HCT116 (cell line): ENCODE measurements around the gene CMPK1. TPM values are rescaled to one million over a fixed set of nuclear protein-coding genes. Genes with fewer than 3 reads are reported as not detected.

Experiments
- ATAC-seq: fragments of 200-7000 bp; cut with Tn5 transposase; 2 replicates; pipeline ENCODE4 v1.9.1; 2020; ENCODE audit warnings: mild to moderate bottlenecking, moderate library complexity
- BruUV-seq: library from RNA; stranded (reverse); fragments of 400-500 nt; replicated peaks from 2 replicates; lab custom pipeline; 2021; lab: Mats Ljungman, UMichigan
- CTCF ChIA-PET: fragments of 300-600 bp; sonication (Branson Sonifier 250); formaldehyde crosslinking; loops from one replicate; lab custom pipeline; 2021; ENCODE audit warnings: antibody characterized with exemption; lab: Charles Lee
- POLR2A ChIA-PET: fragments of 300-600, 350-600 bp; sonication (Branson Sonifier 250); formaldehyde crosslinking; loops from one replicate; lab custom pipeline; 2021; ENCODE audit warnings: antibody characterized with exemption; lab: Charles Lee
- RAD21 ChIA-PET, 2 experiments: fragments of 300-600 bp; sonication (Branson Sonifier 250); formaldehyde crosslinking; loops; one replicate each; lab custom pipeline; 2023; ENCODE audit warnings: low total read pairs in 2 of 2; ENCODE audit not compliant: uncharacterized antibody in 2 of 2, unreplicated experiment in 2 of 2, low non-redundant PET in 1 of 2; lab: Charles Lee
- DNase-seq: peaks from one replicate; pipeline ENCODE4 v3.0.0-alpha.2; 2010; ENCODE audit warnings: low read depth, low spot score
- H2AFZ ChIP-seq: fragments of 200-600 bp; shearing (Covaris generic), sonication (generic); 2 replicates; pipeline ENCODE4 v1.6.1; 2017; ENCODE audit warnings: low read depth, mixed run types, mixed read lengths, antibody characterized with exemption, low read length; ENCODE audit not compliant: poor library complexity, severe bottlenecking
- H3K27ac ChIP-seq: 2 replicates; pipeline ENCODE4 v1.5.1; 2012; ENCODE audit warnings: low read depth, low read length
- H3K27me3 ChIP-seq: fragments of 200-600 bp; sonication (generic); 2 replicates; pipeline ENCODE4 v1.6.1; 2016; ENCODE audit warnings: mixed run types, low read length, mixed read lengths; ENCODE audit not compliant: insufficient read depth
- H3K36me3 ChIP-seq, 2 experiments: fragments of 200-500 bp in 1 of 2; fragments of 200-600 bp in 1 of 2; sonication (Bioruptor generic) in 1 of 2; sonication (generic) in 1 of 2; 2 replicates each; pipeline versions ENCODE4 v1.5.1 to v1.6.1; 2014 to 2016; ENCODE audit warnings: low read length in 2 of 2, inconsistent platforms in 1 of 2, mixed read lengths in 1 of 2, mixed run types in 1 of 2; ENCODE audit not compliant: insufficient read depth in 2 of 2, control insufficient read depth in 1 of 2
- H3K4me1 ChIP-seq, 2 experiments: fragments of 200-600 bp in 1 of 2; sonication (generic) in 1 of 2; 2 replicates each; pipeline versions ENCODE4 v1.5.1 to v1.6.1; 2012 to 2017; ENCODE audit warnings: low read length in 2 of 2, inconsistent platforms in 1 of 2, mild to moderate bottlenecking in 1 of 2, mixed read lengths in 1 of 2, mixed run types in 1 of 2, moderate library complexity in 1 of 2; ENCODE audit not compliant: insufficient read depth in 2 of 2, control insufficient read depth in 1 of 2
- H3K4me2 ChIP-seq: fragments of 200-600 bp; sonication (generic); 2 replicates; pipeline ENCODE4 v1.6.1; 2017; ENCODE audit warnings: mixed run types, low read length, mixed read lengths
- H3K4me3 ChIP-seq, 2 experiments: fragments of 200-600 bp in 1 of 2; sonication (generic) in 1 of 2; replicated peaks in 1 of 2; 2 replicates each; pipeline ENCODE4 v1.5.1; 2011 to 2016; ENCODE audit warnings: low read length in 2 of 2, control low read depth in 1 of 2, low read depth in 1 of 2, mild to moderate bottlenecking in 1 of 2, mixed read lengths in 1 of 2, mixed run types in 1 of 2
- H3K79me2 ChIP-seq: fragments of 200-600 bp; sonication (generic); 2 replicates; pipeline ENCODE4 v1.6.1; 2017; ENCODE audit warnings: mild to moderate bottlenecking, mixed run types, low read length, moderate library complexity, mixed read lengths; ENCODE audit not compliant: insufficient read depth
- H3K9ac ChIP-seq: fragments of 200-600 bp; sonication (generic); 2 replicates; pipeline ENCODE4 v1.6.1; 2016; ENCODE audit warnings: low read length, mixed read lengths
- H3K9me2 ChIP-seq: fragments of 200-600 bp; sonication (generic), shearing (Covaris generic); 2 replicates; pipeline ENCODE4 v1.6.1; 2017; ENCODE audit warnings: mixed run types, mild to moderate bottlenecking, moderate library complexity; ENCODE audit not compliant: insufficient read depth
- H3K9me3 ChIP-seq, 2 experiments: fragments of 200-500 bp in 1 of 2; fragments of 200-600 bp in 1 of 2; sonication (Bioruptor generic) in 1 of 2; sonication (generic) in 1 of 2; 2 replicates each; pipeline ENCODE4 v1.6.1; 2014 to 2017; ENCODE audit warnings: low read length in 2 of 2, mixed read lengths in 2 of 2, inconsistent platforms in 1 of 2, low read depth in 1 of 2, mild to moderate bottlenecking in 1 of 2, mixed run types in 1 of 2, moderate library complexity in 1 of 2; ENCODE audit not compliant: control insufficient read depth in 1 of 2, insufficient read depth in 1 of 2
- H4K20me1 ChIP-seq: fragments of 200-600 bp; sonication (generic), shearing (Covaris generic); 2 replicates; pipeline ENCODE4 v1.6.1; 2017; ENCODE audit warnings: mixed run types, mild to moderate bottlenecking, moderate library complexity; ENCODE audit not compliant: insufficient read depth
- CEBPB ChIP-seq: IDR thresholded peaks from 2 replicates; pipeline ENCODE4 v1.6.1; 2012; ENCODE audit warnings: low read depth
- EGR1 ChIP-seq: IDR thresholded peaks from 2 replicates; pipeline ENCODE4 v1.6.1; 2012; ENCODE audit warnings: low read depth
- ELF1 ChIP-seq: IDR thresholded peaks from 2 replicates; pipeline ENCODE4 v1.6.1; 2012; ENCODE audit warnings: low read depth, borderline replicate concordance
- EZH2 ChIP-seq: fragments of 200-600 bp; sonication (generic); IDR thresholded peaks from 2 replicates; pipeline ENCODE4 v1.6.1; 2017; ENCODE audit warnings: antibody characterized with exemption, mixed run types
- JUND ChIP-seq: IDR thresholded peaks from 2 replicates; pipeline ENCODE4 v1.6.1; 2012
- POLR2A ChIP-seq: IDR thresholded peaks from 2 replicates; pipeline ENCODE4 v1.7.0; 2011; ENCODE audit warnings: borderline replicate concordance; ENCODE audit not compliant: insufficient read depth, insufficient read length; ENCODE audit errors: extremely low read depth
- POLR2AphosphoS5 ChIP-seq: IDR thresholded peaks from 2 replicates; pipeline ENCODE4 v1.6.1; 2011; ENCODE audit warnings: mild to moderate bottlenecking, low read depth, low read length, moderate library complexity
- SIN3A ChIP-seq: IDR thresholded peaks from 2 replicates; pipeline ENCODE4 v1.6.1; 2012; ENCODE audit warnings: low read depth
- SP1 ChIP-seq: IDR thresholded peaks from 2 replicates; pipeline ENCODE4 v1.6.1; 2012; ENCODE audit warnings: low read depth
- SRF ChIP-seq: IDR thresholded peaks from 2 replicates; pipeline ENCODE4 v1.6.1; 2012; ENCODE audit warnings: low read depth
- TCF7L2 ChIP-seq: IDR thresholded peaks from 2 replicates; pipeline ENCODE4 v1.7.0; 2011; ENCODE audit warnings: borderline replicate concordance, inconsistent platforms; ENCODE audit not compliant: insufficient read depth, insufficient read length; ENCODE audit errors: extremely low read depth
- YY1 ChIP-seq: IDR thresholded peaks from 2 replicates; pipeline ENCODE4 v1.6.1; 2011; ENCODE audit warnings: low read length, low read depth, moderate library complexity, mild to moderate bottlenecking; ENCODE audit not compliant: insufficient replicate concordance; ENCODE audit errors: extremely low read depth
- ZFX ChIP-seq: fragments of 450-650 bp; IDR thresholded peaks from 2 replicates; pipeline ENCODE4 v1.6.1; 2017
- ZNF274 ChIP-seq: fragments of 200-500 bp; sonication (Bioruptor generic); IDR thresholded peaks from 2 replicates; pipeline ENCODE4 v1.6.1; 2014; ENCODE audit warnings: mild to moderate bottlenecking, low read depth, low read length, inconsistent platforms
- intact Hi-C: fragments of 100-400 bp; cut with micrococcal nuclease; formaldehyde crosslinking; loops from 2 replicates; pipeline ENCODE4 v1.10.0; 2022
- total RNA-seq: library from RNA; stranded (reverse); gene quantifications from one replicate; pipeline ENCODE4 v1.2.1, GENCODE V29; 2021; ENCODE audit not compliant: unreplicated experiment
- TF ChIP-seq, protein P1 (sequence below): IDR thresholded peaks from 2 replicates; pipeline ENCODE4 v1.6.1; 2012; ENCODE audit warnings: low read depth
- TF ChIP-seq, protein P2 (sequence below): IDR thresholded peaks from 2 replicates; pipeline ENCODE4 v1.6.1; 2012
- TF ChIP-seq, protein P3 (sequence below): IDR thresholded peaks from 2 replicates; pipeline ENCODE4 v1.6.1; 2012

Gene CMPK1
- total RNA-seq, 1 experiment from 2014 or later: 78.4 TPM

DNA sequence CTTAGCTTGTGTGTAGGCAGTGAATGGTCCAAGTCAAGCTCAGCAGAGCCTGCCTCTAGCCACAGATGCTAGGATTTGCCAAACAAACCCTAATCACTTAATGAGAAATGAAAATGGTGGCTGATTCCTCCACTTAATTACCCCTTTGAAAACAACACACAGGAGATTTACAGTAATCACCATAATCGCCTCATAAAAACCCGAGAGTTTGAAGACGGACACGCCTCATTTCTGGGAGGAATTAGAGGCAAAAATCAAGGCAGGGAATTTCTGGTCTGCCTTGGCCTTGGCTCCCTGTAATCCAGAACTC is 66.2 kb downstream of the CMPK1 start:
- Histone ChIP-seq H4K20me1 (no peaks in the 10 kb centered on the region), H2AFZ (no peak overlapping the region), H3K9ac (no peak overlapping the region), H3K4me3 (no peak overlapping the region), H3K36me3 (no peaks in the 10 kb centered on the region), H3K27me3 (no peaks in the 10 kb centered on the region), H3K4me2 (no peak overlapping the region), H3K4me1 (no peaks in the 10 kb centered on the region), H3K9me2 (no peaks in the 10 kb centered on the region), H3K79me2 (no peaks in the 10 kb centered on the region), H3K27ac (no peak overlapping the region), H3K9me3 (no peaks in the 10 kb centered on the region)
- ChIA-PET RAD21 (no interaction called here), POLR2A (no interaction called here), CTCF (no interaction called here)
- no TSS peak for BruUV-seq
- TF ChIP-seq SRF (no peak), TCF7L2 (no peak), SP1 (no peak), ZNF274 (no peak), ELF1 (no peak), CEBPB (no peak), JUND (no peak), EZH2 (no peak), SIN3A (no peak), POLR2A (no peak), YY1 (no peak), EGR1 (no peak), ZFX (no peak), POLR2AphosphoS5 (no peak)
- TF ChIP-seq, protein P1, sequence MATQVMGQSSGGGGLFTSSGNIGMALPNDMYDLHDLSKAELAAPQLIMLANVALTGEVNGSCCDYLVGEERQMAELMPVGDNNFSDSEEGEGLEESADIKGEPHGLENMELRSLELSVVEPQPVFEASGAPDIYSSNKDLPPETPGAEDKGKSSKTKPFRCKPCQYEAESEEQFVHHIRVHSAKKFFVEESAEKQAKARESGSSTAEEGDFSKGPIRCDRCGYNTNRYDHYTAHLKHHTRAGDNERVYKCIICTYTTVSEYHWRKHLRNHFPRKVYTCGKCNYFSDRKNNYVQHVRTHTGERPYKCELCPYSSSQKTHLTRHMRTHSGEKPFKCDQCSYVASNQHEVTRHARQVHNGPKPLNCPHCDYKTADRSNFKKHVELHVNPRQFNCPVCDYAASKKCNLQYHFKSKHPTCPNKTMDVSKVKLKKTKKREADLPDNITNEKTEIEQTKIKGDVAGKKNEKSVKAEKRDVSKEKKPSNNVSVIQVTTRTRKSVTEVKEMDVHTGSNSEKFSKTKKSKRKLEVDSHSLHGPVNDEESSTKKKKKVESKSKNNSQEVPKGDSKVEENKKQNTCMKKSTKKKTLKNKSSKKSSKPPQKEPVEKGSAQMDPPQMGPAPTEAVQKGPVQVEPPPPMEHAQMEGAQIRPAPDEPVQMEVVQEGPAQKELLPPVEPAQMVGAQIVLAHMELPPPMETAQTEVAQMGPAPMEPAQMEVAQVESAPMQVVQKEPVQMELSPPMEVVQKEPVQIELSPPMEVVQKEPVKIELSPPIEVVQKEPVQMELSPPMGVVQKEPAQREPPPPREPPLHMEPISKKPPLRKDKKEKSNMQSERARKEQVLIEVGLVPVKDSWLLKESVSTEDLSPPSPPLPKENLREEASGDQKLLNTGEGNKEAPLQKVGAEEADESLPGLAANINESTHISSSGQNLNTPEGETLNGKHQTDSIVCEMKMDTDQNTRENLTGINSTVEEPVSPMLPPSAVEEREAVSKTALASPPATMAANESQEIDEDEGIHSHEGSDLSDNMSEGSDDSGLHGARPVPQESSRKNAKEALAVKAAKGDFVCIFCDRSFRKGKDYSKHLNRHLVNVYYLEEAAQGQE: no peak
- TF ChIP-seq, protein P2, sequence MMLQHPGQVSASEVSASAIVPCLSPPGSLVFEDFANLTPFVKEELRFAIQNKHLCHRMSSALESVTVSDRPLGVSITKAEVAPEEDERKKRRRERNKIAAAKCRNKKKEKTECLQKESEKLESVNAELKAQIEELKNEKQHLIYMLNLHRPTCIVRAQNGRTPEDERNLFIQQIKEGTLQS: no peak
- TF ChIP-seq, protein P3, sequence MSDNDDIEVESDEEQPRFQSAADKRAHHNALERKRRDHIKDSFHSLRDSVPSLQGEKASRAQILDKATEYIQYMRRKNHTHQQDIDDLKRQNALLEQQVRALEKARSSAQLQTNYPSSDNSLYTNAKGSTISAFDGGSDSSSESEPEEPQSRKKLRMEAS: no peak
- intact Hi-C loops: no loop called here
- ATAC-seq (no peak), DNase-seq (no peak)
